Small intestine (tissue), 7 donors: ENCODE data around the gene MRPL47. TPM values are rescaled to one million over a fixed set of nuclear protein-coding genes. Genes with fewer than 3 reads are reported as not detected.

ENCODE experiments used
- DNase-seq, 2 donors: peaks; one replicate each; pipeline versions ENCODE4 v3.0.0 to v3.0.0-alpha.2; 2013
- FAIRE-seq: peaks from 2 replicates; lab custom pipeline; 2012; peaks lifted over from hg19 to GRCh38; lab: Jason Lieb, UNC
- H3K27ac ChIP-seq, 3 donors: one replicate each; pipeline ENCODE4 v1.5.1; 2013; ENCODE audit warnings: low read length in 2 of 3, mild to moderate bottlenecking in 2 of 3, control low read depth in 1 of 3, inconsistent platforms in 1 of 3, low read depth in 1 of 3, moderate library complexity in 1 of 3
- H3K27me3 ChIP-seq, 3 donors: one replicate each; pipeline ENCODE4 v1.6.1; 2013; ENCODE audit warnings: low read length in 3 of 3, inconsistent platforms in 1 of 3; ENCODE audit not compliant: control insufficient read depth in 3 of 3, insufficient read depth in 3 of 3
- H3K36me3 ChIP-seq, 3 donors: one replicate each; pipeline ENCODE4 v1.6.1; 2013; ENCODE audit warnings: low read length in 3 of 3, inconsistent platforms in 1 of 3, low read depth in 1 of 3, mild to moderate bottlenecking in 1 of 3, moderate library complexity in 1 of 3; ENCODE audit not compliant: control insufficient read depth in 3 of 3, insufficient read depth in 2 of 3
- H3K4me1 ChIP-seq, 3 donors: one replicate each; pipeline ENCODE4 v1.6.1; 2013; ENCODE audit warnings: low read length in 2 of 3, inconsistent platforms in 1 of 3, low read depth in 1 of 3, mild to moderate bottlenecking in 1 of 3, moderate library complexity in 1 of 3; ENCODE audit not compliant: control insufficient read depth in 3 of 3, insufficient read depth in 2 of 3
- H3K4me3 ChIP-seq, 3 donors: one replicate each; pipeline ENCODE4 v1.5.1; 2013; ENCODE audit warnings: low read length in 3 of 3, control low read depth in 1 of 3, inconsistent platforms in 1 of 3, low read depth in 1 of 3, mild to moderate bottlenecking in 1 of 3, moderate library complexity in 1 of 3
- H3K9me3 ChIP-seq, 2 donors: one replicate each; pipeline ENCODE4 v1.6.1; 2013; ENCODE audit warnings: low read depth in 1 of 2, low read length in 1 of 2; ENCODE audit not compliant: control insufficient read depth in 2 of 2, insufficient read depth in 1 of 2
- WGBS, 3 donors: extraction: QIAGEN DNeasy Blood & Tissue Kit; methylation state at CpG; one replicate each; pipeline ENCODE4 v1.1.7; 2013; 5-methylcytosine and 5-hydroxymethylcytosine counted together
- polyA plus RNA-seq, 4 donors: library from polyadenylated mRNA; stranded (reverse) in 3 of 4; unstranded in 1 of 4; fragments of 200-250 nt in 3 of 4; fragments of 120-200 nt in 1 of 4; gene quantifications; one replicate each; pipeline versions ENCODE4 v1.2.1 to v1.2.3, GENCODE V29; 2013
- donor health status: healthy with polysubstance abuse.
- donor health status: control.
- donor health status: control.
- donor health status: Bipolar disorder and iron deficiency.
- donor health status: healthy.

MRPL47 gene
- polyA plus RNA-seq, 4 donors: 34.1 to 56.0 (median 50.1) TPM

DNA sequence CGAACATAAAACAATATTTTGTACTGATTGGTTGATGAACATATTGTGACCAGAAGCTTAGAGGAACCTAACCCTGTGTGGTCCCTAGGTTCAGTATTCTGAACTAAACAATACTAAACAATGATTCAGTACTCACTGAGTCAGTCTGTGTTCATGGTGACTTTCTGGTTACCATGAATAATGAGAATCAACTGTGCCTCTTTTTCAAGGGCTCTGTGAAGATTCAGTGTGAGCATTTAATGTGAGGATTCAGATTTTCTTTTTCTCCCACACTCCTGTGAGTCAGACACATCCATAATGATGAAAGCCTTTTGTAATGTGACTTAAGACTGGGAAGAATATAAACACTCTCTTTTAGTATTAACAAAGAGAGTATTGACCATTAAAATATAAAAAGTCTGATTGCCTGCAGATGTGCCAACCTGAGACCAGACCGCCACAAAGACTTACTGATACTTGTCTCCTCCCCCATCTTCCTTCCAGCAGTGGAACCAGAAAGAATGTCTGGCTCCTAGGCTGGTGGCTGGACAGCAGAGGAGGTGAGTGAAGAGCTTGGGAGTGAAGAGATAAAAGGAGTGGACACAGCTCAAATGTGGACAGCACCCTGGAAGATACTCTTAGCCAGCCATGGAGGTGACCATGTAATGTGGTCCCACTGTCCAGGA is 59.3 kb downstream of the MRPL47 start:
- Histone ChIP-seq H3K27ac (no peak overlapping the region), H3K36me3 (no peaks in the 10 kb centered on the region), H3K4me1 (no peaks in the 10 kb centered on the region), H3K9me3 (no peaks in the 10 kb centered on the region), H3K27me3 (no peaks in the 10 kb centered on the region), H3K4me3 (no peak overlapping the region)
- FAIRE-seq (no peak), DNase-seq (no peak)
- 65 to 84% (median 74%) methylated on average over 2 of the region's 2 CpGs for WGBS, 3 donors

- Histone ChIP-seq H3K4me1 (no peaks in the 10 kb centered on the region), H3K36me3 (no peaks in the 10 kb centered on the region), H3K9me3 (no peaks in the 10 kb centered on the region), H3K27me3 (no peaks in the 10 kb centered on the region), H3K4me3 (no peak overlapping the region), H3K27ac (no peak overlapping the region)
- DNase-seq (no peak), FAIRE-seq (no peak)
These were observed 62.1 kb downstream of the MRPL47 start for GRCh38 chr3:179542375-179542774.

DNA sequence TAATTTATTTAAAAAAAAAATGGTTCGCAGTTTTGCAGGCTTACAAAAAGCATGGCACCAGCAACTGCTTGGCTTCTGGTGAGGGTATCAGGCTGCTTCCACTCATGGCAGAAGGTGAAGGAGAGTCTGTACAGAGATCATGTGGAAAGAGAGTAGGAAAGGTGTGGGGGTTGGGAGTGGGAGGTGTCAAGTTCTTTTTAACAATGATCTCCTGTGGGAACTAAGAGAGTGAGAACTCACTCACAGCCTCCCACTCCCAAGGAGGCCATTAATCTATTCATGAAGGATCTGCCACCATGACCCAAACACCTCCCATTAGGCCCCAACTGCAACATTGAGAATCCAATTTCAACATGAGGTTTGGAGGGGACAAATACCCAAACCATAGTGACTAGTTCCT is 62.8 kb downstream of the MRPL47 start:
- DNase-seq (no peak), FAIRE-seq (no peak)
- H3K27me3 ChIP-seq: no peaks in the 10 kb centered on the region
- H3K4me1 ChIP-seq: no peaks in the 10 kb centered on the region
- WGBS, 3 donors: 95 to 97% (median 95%) methylated on average over 1 of the region's 1 CpG
- no peaks in the 10 kb centered on the region for H3K36me3 ChIP-seq
- no peaks in the 10 kb centered on the region for H3K9me3 ChIP-seq
- no peak overlapping the region for H3K4me3 ChIP-seq
- no peak overlapping the region for H3K27ac ChIP-seq

DNA sequence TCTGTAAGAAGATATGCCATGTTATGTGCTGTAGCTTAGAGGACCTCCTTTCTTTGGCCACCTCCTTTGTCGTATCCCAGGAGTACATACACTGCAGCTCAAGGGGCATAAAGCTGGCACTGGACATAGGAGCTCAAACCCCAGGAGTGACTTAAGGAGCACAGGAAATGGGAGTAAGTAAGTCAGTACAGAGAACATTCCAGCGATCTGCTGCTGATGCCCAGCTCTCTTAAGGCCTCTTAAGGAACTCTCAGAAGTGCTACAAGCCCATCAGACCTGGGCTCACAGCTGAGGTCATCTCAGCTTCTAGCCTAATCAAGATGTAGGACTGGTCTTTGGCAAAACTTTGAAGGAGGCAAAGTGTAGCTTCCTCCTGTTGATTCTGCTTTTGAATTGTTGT is 63.3 kb downstream of the MRPL47 start:
- DNase-seq: no peak
- H3K27ac ChIP-seq: no peak overlapping the region
- H3K36me3 ChIP-seq: no peaks in the 10 kb centered on the region
- no peak for FAIRE-seq
- H3K9me3 ChIP-seq: no peaks in the 10 kb centered on the region
- no peak overlapping the region for H3K4me3 ChIP-seq
- 78 to 88% (median 83%) methylated on average over 2 of the region's 2 CpGs for WGBS, 3 donors
- no peaks in the 10 kb centered on the region for H3K27me3 ChIP-seq
- no peaks in the 10 kb centered on the region for H3K4me1 ChIP-seq

Other genes starting within 250 kb of the MRPL47 start
- gene GNB4, start 153.2 kb downstream of the MRPL47 start, polyA plus RNA-seq: 1 to 10 TPM in 3 of 4 donors, under 1 TPM in 1; 0.67 to 9.7 (median 4.5) TPM
- 10 to 100 TPM; 31.3 to 60.1 (median 38.3) TPM for gene ACTL6A, start 41.7 kb downstream of the MRPL47 start, polyA plus RNA-seq
- 100 to 1,000 TPM; 124 to 184 (median 157) TPM for gene NDUFB5, start 156 bp upstream of the MRPL47 start, polyA plus RNA-seq
- 1 to 10 TPM in 2 of 4 donors, under 1 TPM in 2; 0.22 to 4.2 (median 1.8) TPM for gene USP13, start 48.4 kb upstream of the MRPL47 start, polyA plus RNA-seq